ENCODE data around the gene FAM3C.
A peak's percentile ranks its signal among the peaks of the same experiment; 100 is the strongest.

FAM3C gene

GRCh38 chr7:121410829-121411596, 14.9 kb upstream of the FAM3C start:
- no peak for DNase-seq

- DNase-seq = no peak
These were observed 10.8 kb upstream of the FAM3C start for GRCh38 chr7:121406944-121407343.

GRCh38 chr7:121406461-121406860, 10.4 kb upstream of the FAM3C start:
- DNase-seq = no peak

GRCh38 chr7:121404348-121404747, 8.2 kb upstream of the FAM3C start:
- no peak for DNase-seq

GRCh38 chr7:121402701-121403100, 6.6 kb upstream of the FAM3C start:
- DNase-seq = no peak

- no peak for DNase-seq
These were observed 5.8 kb upstream of the FAM3C start for GRCh38 chr7:121401896-121402295.

GRCh38 chr7:121398246-121398645, 2.1 kb upstream of the FAM3C start:
- DNase-seq = peak; percentile 17

- no peak for DNase-seq
These were observed 1.7 kb upstream of the FAM3C start for GRCh38 chr7:121397822-121398221.

- DNase-seq = no peak
These were observed 1.3 kb upstream of the FAM3C start for GRCh38 chr7:121397361-121397760.

GRCh38 chr7:121395494-121395960, 581 bp downstream of the FAM3C start:
- DNase-seq = peak; percentile 24

- DNase-seq = no peak
These were observed 1.4 kb downstream of the FAM3C start for GRCh38 chr7:121394709-121395140.

GRCh38 chr7:121393005-121393366, 3.1 kb downstream of the FAM3C start:
- no peak for DNase-seq

- DNase-seq = no peak
These were observed 3.7 kb downstream of the FAM3C start for GRCh38 chr7:121392277-121393004.

GRCh38 chr7:121391686-121392085, 4.4 kb downstream of the FAM3C start:
- no peak for DNase-seq

GRCh38 chr7:121390617-121391016, 5.5 kb downstream of the FAM3C start:
- no peak for DNase-seq

- no peak for DNase-seq
These were observed 6.0 kb downstream of the FAM3C start for GRCh38 chr7:121390109-121390508.

GRCh38 chr7:121388950-121389349, 7.2 kb downstream of the FAM3C start:
- no peak for DNase-seq

GRCh38 chr7:121385800-121386179, 10.3 kb downstream of the FAM3C start:
- no peak for DNase-seq

- DNase-seq = no peak
These were observed 10.9 kb downstream of the FAM3C start for GRCh38 chr7:121385056-121385799.

- no peak for DNase-seq
These were observed 11.8 kb downstream of the FAM3C start for GRCh38 chr7:121384265-121384664.

GRCh38 chr7:121383235-121383910, 12.7 kb downstream of the FAM3C start:
- DNase-seq = no peak

- DNase-seq = no peak
These were observed 13.6 kb downstream of the FAM3C start for GRCh38 chr7:121382473-121382872.

GRCh38 chr7:121379930-121380329, 16.2 kb downstream of the FAM3C start:
- no peak for DNase-seq

Measured in HCEC 1CT (cell line).